Measurements from ENCODE around the gene S100A13.
"Not testable (repeated sequence)": the region's sequence is repeated elsewhere in the genome, so short reads cannot be mapped to it uniquely, and the experiment has no call there.

The S100A13 gene

DNA sequence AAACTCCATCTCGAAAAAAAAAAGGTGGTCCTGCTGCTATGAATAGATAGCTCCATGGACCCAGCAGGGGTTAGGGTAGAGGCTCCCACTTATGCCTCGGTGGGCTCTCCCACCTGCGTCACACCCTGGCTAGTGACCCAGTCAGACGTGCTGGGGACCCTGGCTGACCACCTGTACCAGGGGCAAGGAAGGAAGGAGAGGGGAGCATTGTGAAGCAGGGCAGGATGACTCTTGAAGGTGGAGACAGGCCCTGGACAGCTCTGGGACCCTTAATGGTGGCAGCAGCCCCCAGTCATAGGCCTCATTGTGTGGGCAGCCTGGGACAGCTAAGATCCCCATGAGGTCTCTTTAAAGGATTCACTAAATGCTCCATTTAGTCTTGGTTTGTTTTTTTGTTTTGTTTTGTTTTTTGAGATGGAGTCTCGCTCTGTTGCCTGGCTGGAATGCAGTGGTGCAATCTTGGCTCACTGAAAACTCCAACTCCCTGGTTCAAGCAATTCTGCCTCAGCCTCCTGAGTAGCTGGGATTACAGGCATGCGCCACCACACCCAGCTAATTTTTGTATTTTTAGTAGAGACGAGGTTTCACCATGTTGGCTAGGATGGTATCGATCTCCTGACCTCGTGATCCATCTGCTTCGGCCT lies 20.8 kb upstream of the S100A13 start:
- no peak for DNase-seq (ENCODE audit: low read depth in 3 of 3, low spot score in 1 of 3)

- no peak for DNase-seq (ENCODE audit: low read depth in 3 of 3, low spot score in 1 of 3)
Measured at GRCh38 chr1:153647346-153647714, 20.0 kb upstream of the S100A13 start.

DNA sequence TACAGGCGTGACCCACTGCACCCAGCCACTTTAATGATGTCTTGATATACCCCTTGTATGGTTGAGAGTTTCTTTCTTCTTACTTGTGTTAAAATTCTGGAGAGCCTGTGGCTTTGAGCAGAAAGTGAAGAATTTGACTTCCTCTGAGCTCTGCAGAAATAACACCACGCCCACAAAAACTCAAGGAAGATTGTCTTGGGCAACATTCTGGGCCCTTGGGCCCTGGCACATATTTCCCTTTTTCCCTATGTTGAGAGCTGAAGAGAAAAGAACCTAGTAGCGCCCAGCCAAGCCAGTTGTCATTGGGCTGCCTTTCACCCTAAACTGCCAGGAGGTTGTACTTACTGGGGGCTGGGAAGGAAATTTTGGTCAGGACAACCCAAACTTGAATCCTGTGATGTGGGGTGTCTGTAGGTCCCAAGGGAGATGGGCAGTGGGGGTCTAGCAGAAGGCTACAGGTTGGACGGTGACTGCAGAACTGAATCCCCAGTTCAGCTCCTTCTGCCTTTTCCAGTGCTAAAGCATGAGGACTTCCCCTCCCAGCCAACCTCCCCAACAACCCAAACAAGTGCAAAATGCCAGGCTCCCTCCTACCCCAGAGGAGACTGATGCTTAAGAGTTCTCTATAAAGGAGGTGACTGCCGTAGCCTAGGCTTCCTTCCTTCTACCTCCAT lies 19.5 kb upstream of the S100A13 start:
- DNase-seq (ENCODE audit: low read depth in 3 of 3, low spot score in 1 of 3), result no peak

GRCh38 chr1:153643816-153644215 lies 16.5 kb upstream of the S100A13 start:
- no peak for DNase-seq (ENCODE audit: low read depth in 3 of 3, low spot score in 1 of 3)

DNA sequence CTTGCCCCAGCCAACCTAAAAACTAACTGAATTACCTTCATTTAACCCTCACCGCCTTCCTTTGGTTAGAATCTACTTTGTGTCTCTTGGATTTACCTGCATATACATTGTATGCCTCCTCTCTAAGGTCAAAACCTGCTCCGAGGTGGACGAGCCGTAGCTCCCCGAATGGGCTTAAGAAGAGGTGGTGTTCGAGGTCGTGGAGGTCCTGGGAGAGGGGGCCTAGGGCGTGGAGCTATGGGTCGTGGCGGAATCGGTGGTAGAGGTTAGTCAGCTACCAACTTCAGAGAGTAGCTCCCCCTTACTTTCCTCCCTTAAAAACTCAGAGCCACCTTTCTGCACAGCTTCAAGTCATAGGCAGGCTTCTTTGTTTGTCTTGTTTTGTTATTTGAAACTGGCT lies 15.8 kb upstream of the S100A13 start:
- no peak for DNase-seq (ENCODE audit: low read depth in 3 of 3, low spot score in 1 of 3)

DNA sequence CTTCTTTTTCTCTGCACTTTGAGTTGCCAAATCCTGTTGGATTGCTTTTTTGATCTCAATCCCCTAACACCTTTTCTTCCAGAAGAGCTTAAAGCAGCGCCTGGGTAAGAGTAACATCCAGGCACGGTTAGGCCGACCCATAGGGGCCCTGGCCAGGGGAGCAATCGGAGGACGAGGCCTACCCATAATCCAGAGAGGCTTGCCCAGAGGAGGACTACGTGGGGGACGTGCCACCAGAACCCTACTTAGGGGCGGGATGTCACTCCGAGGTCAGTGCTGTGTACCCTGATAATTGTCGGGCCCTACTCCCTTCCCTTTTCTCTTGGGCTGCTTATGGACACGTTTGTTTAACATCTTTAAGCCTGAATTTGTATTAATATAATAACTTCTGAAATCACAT lies 14.9 kb upstream of the S100A13 start:
- DNase-seq (ENCODE audit: low read depth in 3 of 3, low spot score in 1 of 3), result no peak

DNA sequence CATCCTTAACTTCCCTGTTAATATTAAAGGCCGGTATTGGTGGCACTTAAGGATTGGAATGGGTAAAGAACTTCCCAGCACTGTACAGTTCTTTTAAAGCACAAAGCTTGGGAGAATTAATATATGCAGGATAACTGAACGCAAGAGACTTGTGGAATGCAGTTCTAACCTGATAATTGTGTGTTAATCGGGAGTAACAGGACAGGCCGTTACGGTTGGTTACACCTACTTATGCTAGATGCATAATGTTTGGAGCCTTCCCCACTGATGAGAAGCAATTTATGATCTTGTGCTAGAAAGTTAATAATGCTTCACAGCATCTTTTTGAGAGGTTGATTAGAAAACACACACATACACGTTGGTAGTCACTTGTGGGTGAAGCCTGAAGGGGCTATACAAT lies 13.6 kb upstream of the S100A13 start:
- no peak for DNase-seq (ENCODE audit: low read depth in 3 of 3, low spot score in 1 of 3)

- not testable (repeated sequence) for DNase-seq (ENCODE audit: low read depth in 3 of 3, low spot score in 1 of 3)
Measured at GRCh38 chr1:153640213-153640612, 12.9 kb upstream of the S100A13 start.

DNA sequence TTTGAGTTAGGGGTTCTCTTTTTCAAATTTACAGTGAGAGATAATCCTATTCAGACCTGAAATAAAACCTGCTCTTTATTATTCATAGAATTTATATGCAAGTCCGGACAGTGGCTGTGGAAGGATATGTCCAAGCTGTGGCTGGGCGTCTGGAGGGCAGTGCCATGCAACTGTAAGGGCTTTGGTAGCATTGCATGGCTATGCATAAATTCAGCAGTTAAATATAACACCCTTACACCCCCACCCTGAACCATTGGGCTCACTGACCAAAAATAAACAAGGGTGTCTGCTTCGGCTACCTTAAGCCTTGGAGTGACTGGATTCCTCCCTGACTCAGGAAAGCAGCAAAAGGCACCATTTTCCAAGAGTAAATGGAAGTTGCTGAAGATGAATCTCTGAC lies 12.0 kb upstream of the S100A13 start:
- no peak for DNase-seq (ENCODE audit: low read depth in 3 of 3, low spot score in 1 of 3)

- no peak for DNase-seq (ENCODE audit: low read depth in 3 of 3, low spot score in 1 of 3)
Measured at GRCh38 chr1:153638261-153638660, 11.0 kb upstream of the S100A13 start.

DNA sequence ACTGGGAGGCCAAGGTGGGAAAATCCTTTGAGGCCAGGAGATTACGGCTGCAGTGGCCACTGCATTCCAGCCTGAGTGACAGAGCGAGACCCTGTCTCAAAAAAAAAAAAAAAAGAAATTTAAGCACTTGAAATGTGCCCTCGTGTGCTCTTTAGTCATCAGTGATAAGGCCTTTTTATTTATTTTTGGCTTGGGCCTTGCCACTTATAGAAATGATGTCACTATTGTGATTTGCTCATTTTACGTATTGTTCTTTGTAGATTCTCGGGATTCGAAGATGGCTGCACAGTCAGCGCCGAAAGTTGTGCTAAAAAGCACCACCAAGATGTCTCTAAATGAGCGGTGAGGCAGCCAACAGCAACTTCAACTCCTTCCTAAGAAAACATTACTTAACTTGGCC lies 9.0 kb upstream of the S100A13 start:
- no peak for DNase-seq (ENCODE audit: low read depth in 3 of 3, low spot score in 1 of 3)

- DNase-seq (ENCODE audit: low read depth in 3 of 3, low spot score in 1 of 3), result no peak
Measured at GRCh38 chr1:153635872-153636271, 8.6 kb upstream of the S100A13 start.

DNA sequence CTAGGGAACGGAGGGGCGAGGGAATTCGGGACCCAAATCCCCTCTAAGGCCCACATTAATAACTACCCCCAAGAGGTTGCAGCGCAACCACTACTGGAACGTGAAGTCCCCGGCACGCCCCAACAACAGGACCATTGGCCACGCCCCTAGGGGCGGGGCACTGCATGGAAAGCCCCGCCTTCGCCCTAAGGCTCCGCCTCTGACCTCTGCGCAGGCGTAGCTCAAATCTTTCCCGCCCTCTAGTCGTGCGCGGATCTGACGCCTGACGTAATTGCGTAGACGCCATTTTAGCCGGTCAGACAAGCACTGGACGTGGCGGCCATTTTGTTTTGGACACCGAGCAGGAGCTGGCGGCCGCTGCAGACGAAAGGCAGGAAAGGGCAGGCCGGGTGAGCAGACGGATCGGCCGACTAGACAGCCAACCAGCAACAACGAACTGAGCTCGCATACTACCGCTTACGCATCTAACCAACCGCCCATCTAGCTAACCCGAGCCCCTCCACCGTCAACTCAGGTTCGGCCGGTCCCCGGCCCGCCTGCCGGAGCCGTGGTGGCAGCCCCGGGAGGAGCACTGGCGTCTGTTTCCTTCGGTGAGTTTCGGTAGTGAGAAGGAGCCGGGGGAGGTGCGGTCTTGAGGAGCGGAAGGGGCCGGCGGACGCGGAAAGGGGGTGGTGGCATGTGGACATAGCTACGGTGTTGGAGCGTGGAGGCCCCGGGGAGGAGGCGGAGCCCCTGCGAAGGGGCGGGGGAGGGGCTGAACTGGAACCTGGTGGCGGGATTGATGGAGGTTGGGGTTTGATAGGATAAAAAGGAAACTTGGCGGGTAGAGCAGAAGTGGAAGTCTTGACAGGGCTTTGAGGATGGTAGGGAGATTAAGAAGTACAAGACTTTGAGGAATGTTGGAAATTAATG lies 6.7 kb upstream of the S100A13 start, which contains the start of gene CHTOP:
CHTOP (plus strand) TSS at position 313 of the 912 bp plus-strand sequence. CDS start 2,523 bp downstream, outside the sequence.
- DNase-seq (ENCODE audit: low read depth in 3 of 3, low spot score in 1 of 3), result peak; percentile 93 to 96 (median 95)

GRCh38 chr1:153633161-153633753 lies 6.0 kb upstream of the S100A13 start:
- DNase-seq (ENCODE audit: low read depth in 3 of 3, low spot score in 1 of 3), result no peak

- no peak for DNase-seq (ENCODE audit: low read depth in 3 of 3, low spot score in 1 of 3)
Measured at GRCh38 chr1:153631047-153632022, 4.0 kb upstream of the S100A13 start.

DNA sequence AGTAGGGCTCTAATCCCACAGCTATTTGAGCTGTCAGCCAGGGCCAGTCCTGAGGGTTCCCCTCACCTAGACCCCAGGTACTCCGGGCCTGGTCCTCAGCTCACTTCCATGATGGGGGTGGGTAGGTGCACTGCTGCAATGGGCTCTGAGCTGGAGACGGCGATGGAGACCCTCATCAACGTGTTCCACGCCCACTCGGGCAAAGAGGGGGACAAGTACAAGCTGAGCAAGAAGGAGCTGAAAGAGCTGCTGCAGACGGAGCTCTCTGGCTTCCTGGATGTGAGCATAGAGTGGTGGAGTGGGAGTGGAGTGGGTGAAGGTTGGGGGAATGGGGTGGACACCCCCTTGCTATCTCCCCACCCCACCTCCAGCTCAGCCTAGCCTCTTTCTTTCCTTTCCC lies 3.1 kb upstream of the S100A13 start:
- DNase-seq (ENCODE audit: low read depth in 3 of 3, low spot score in 1 of 3), result no peak

- no peak for DNase-seq (ENCODE audit: low read depth in 3 of 3, low spot score in 1 of 3)
Measured at GRCh38 chr1:153629971-153630370, 2.7 kb upstream of the S100A13 start.

DNA sequence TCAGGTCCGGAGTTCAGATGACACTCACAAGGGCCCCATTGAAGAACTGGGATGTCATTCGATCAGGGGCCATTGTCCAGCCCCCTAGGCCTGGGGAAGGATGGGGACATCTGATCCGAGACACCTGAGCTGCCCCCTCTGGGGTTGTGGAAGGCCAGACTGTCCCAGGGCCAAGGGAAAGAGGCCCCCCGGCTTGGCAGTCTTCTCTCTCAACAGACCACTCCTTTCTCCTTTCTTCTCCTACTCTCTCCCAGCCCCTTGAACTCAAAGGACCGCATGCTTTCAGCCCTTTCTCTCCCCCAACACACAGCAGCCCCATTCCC lies 2.0 kb upstream of the S100A13 start:
- no peak for DNase-seq (ENCODE audit: low read depth in 3 of 3, low spot score in 1 of 3)

- no peak for DNase-seq (ENCODE audit: low read depth in 3 of 3, low spot score in 1 of 3)
Measured at GRCh38 chr1:153628638-153629342, 1.5 kb upstream of the S100A13 start.
